OCI-LY3 (cell line): ENCODE data around the gene SMARCA4.

Source experiments
- EZH2phosphoT487 ChIP-seq: fragments of 200-600 bp; shearing (Covaris generic); IDR thresholded peaks from 2 replicates; pipeline ENCODE4 v1.6.1; 2018; ENCODE audit warnings: antibody characterized with exemption, mixed run types, low read depth
- TF ChIP-seq, protein P1 (sequence below): fragments of 200-600, 300-600 bp; sonication (generic); IDR thresholded peaks from 2 replicates; pipeline ENCODE4 v1.5.1; 2014; ENCODE audit warnings: antibody characterized with exemption, low read length, low read depth

DNA sequence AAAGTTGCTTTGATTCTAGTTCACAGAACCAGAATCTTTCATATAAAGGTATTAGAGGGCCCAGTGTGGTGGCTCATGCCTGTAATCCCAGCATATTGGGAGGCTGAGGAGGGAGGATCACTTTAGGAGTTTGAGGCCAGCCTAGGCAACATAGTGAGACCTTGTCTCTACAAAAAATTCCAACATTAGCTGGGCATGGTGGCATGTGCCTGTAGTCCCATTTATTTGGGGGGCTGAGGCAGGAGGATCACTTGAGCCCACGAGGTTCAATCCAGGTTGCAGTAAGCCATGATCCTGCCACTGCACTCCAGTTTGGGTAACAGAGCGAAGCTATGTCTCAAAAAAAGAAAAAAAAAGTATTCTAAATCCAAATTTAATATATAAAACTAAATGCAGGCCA, 137.5 kb downstream of the SMARCA4 start:
- TF ChIP-seq, protein P1, sequence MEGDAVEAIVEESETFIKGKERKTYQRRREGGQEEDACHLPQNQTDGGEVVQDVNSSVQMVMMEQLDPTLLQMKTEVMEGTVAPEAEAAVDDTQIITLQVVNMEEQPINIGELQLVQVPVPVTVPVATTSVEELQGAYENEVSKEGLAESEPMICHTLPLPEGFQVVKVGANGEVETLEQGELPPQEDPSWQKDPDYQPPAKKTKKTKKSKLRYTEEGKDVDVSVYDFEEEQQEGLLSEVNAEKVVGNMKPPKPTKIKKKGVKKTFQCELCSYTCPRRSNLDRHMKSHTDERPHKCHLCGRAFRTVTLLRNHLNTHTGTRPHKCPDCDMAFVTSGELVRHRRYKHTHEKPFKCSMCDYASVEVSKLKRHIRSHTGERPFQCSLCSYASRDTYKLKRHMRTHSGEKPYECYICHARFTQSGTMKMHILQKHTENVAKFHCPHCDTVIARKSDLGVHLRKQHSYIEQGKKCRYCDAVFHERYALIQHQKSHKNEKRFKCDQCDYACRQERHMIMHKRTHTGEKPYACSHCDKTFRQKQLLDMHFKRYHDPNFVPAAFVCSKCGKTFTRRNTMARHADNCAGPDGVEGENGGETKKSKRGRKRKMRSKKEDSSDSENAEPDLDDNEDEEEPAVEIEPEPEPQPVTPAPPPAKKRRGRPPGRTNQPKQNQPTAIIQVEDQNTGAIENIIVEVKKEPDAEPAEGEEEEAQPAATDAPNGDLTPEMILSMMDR, result no peak
- no peak for TF ChIP-seq EZH2phosphoT487
